ENCODE measurements around the gene OS9.

OS9 gene

GRCh38 chr12:57737467-57738460, 43.8 kb downstream of the OS9 start:
- peak; percentile 12 for DNase-seq

- peak; percentile 70 for DNase-seq
Measured at GRCh38 chr12:57738661-57739237, 44.8 kb downstream of the OS9 start, which contains the start of gene AGAP2. Gene AGAP2 (minus strand): TSS chr12:57738742. CDS start chr12:57738246, 496 bp downstream.

- no peak for DNase-seq
Measured at GRCh38 chr12:57739387-57739786, 45.5 kb downstream of the OS9 start.

GRCh38 chr12:57739914-57740538, 46.1 kb downstream of the OS9 start:
- DNase-seq = no peak

- peak; percentile 13 for DNase-seq
Measured at GRCh38 chr12:57740656-57741412, 46.9 kb downstream of the OS9 start.

- no peak for DNase-seq
Measured at GRCh38 chr12:57741413-57741789, 47.5 kb downstream of the OS9 start.

- DNase-seq = no peak
Measured at GRCh38 chr12:57741844-57742738, 48.2 kb downstream of the OS9 start.

GRCh38 chr12:57743769-57744168, 49.8 kb downstream of the OS9 start:
- no peak for DNase-seq

GRCh38 chr12:57744194-57744776, 50.4 kb downstream of the OS9 start:
- DNase-seq = peak; percentile 81

GRCh38 chr12:57744777-57745484, 51.0 kb downstream of the OS9 start, which contains the start of gene TSPAN31:
Gene TSPAN31 (plus strand): TSS chr12:57745039. CDS start chr12:57745155, 116 bp downstream.
- DNase-seq = peak; percentile 98

- DNase-seq = no peak
Measured at GRCh38 chr12:57745485-57745881, 51.6 kb downstream of the OS9 start.

- DNase-seq = no peak
Measured at GRCh38 chr12:57746025-57746424, 52.1 kb downstream of the OS9 start.

GRCh38 chr12:57749061-57749460, 55.1 kb downstream of the OS9 start:
- DNase-seq = no peak

GRCh38 chr12:57750561-57751431, 56.9 kb downstream of the OS9 start:
- no peak for DNase-seq

GRCh38 chr12:57751432-57751787, 57.5 kb downstream of the OS9 start:
- no peak for DNase-seq

- peak; percentile 99 for DNase-seq
Measured at GRCh38 chr12:57751788-57752667, 58.1 kb downstream of the OS9 start, which contains the start of gene CDK4. Gene CDK4 (minus strand): TSS chr12:57752310. CDS start chr12:57751717, 593 bp downstream.

- no peak for DNase-seq
Measured at GRCh38 chr12:57752668-57753000, 58.7 kb downstream of the OS9 start.

- no peak for DNase-seq
Measured at GRCh38 chr12:57753756-57754337, 59.9 kb downstream of the OS9 start.
